OCI-LY1 (cell line): ENCODE measurements around the gene IMMP2L.
"Not testable (repeated sequence)": the region's sequence is repeated elsewhere in the genome, so short reads cannot be mapped to it uniquely, and the experiment has no call there.

ENCODE experiments used
- EZH2 ChIP-seq: fragments of 200-600 bp; sonication (generic), shearing (Covaris generic); IDR thresholded peaks from 2 replicates; pipeline ENCODE4 v1.8.0; 2017; ENCODE audit warnings: borderline replicate concordance, mixed run types, mild to moderate bottlenecking, antibody characterized with exemption, low read length, moderate library complexity, mixed read lengths
- TF ChIP-seq, protein P1 (sequence below): fragments of 200-600 bp; sonication (generic), shearing (Covaris generic); IDR thresholded peaks from 2 replicates; pipeline ENCODE4 v1.5.1; 2017; ENCODE audit warnings: mild to moderate bottlenecking, antibody characterized with exemption, low read length, moderate library complexity, mixed read lengths

DNA sequence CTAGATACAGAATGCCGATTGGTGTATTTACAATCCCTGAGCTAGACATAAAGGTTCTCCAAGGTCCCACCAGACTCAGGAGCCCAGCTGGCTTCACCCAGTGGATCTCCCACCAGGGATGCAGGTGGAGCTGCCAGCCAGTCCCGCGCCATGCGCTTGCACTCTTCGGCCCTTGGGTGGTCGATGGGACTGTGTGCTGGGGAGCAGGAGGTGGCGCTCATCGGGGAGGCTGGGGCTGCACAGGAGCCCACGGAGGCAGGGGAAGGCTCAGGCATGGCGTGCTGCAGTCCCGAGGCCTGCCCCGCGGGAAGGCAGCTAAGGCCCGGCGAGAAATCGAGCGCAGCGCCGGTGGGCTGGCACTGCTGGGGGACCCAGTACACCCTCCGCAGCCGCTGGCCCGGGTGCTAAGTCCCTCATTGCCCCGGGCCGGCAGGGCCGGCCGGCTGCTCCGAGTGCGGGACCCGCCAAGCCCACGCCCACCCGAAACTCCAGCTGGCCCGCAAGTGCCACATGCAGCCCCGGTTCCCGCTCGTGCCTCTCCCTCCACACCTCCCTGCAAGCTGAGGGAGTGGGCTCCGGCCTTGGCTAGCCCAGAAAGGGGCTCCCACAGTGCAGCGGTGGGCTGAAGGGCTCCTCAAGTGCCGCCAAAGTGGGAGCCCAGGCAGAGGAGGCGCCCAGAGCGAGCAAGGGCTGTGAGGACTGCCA lies 19.6 kb upstream of the IMMP2L start:
- TF ChIP-seq, protein P1, sequence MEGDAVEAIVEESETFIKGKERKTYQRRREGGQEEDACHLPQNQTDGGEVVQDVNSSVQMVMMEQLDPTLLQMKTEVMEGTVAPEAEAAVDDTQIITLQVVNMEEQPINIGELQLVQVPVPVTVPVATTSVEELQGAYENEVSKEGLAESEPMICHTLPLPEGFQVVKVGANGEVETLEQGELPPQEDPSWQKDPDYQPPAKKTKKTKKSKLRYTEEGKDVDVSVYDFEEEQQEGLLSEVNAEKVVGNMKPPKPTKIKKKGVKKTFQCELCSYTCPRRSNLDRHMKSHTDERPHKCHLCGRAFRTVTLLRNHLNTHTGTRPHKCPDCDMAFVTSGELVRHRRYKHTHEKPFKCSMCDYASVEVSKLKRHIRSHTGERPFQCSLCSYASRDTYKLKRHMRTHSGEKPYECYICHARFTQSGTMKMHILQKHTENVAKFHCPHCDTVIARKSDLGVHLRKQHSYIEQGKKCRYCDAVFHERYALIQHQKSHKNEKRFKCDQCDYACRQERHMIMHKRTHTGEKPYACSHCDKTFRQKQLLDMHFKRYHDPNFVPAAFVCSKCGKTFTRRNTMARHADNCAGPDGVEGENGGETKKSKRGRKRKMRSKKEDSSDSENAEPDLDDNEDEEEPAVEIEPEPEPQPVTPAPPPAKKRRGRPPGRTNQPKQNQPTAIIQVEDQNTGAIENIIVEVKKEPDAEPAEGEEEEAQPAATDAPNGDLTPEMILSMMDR, result not testable (repeated sequence)
- TF ChIP-seq EZH2, result not testable (repeated sequence)
